Lower leg skin (tissue), 4 donors: ENCODE measurements around the gene PIF1. TPM values are rescaled to one million over a fixed set of nuclear protein-coding genes. Genes with fewer than 3 reads are reported as not detected.

Experiments used
- DNase-seq, 2 donors: peaks; one replicate each; pipeline ENCODE4 v3.0.0-alpha.2; 2019; ENCODE audit warnings: low spot score in 2 of 2
- H3K4me3 ChIP-seq: fragments of 200-600 bp; sonication (generic); 2 replicates; pipeline ENCODE4 v1.5.1; 2017; ENCODE audit warnings: mild to moderate bottlenecking, low read depth; ENCODE audit not compliant: poor library complexity, severe bottlenecking
- POLR2A ChIP-seq, 2 donors: fragments of 450-650 bp; IDR thresholded peaks; one replicate each; pipeline ENCODE4 v1.6.1; 2016 to 2017; ENCODE audit warnings: antibody characterized with exemption in 2 of 2, mild to moderate bottlenecking in 1 of 2, moderate library complexity in 1 of 2
- WGBS, 2 donors: methylation state at CpG; one replicate each; pipeline ENCODE4 v1.1.5; 2018; 5-methylcytosine and 5-hydroxymethylcytosine counted together
- intact Hi-C: fragments of 100-400 bp; cut with DNase I; formaldehyde crosslinking; loops from one replicate; pipeline ENCODE4 v1.15.0; 2023; ENCODE audit warnings: low total_unique reads
- total RNA-seq, 4 donors: library from RNA; depleted of rRNA; stranded (reverse); fragments of >200 nt; gene quantifications; one replicate each; pipeline ENCODE4 v1.1.0, GENCODE V29; 2016
- TF ChIP-seq, protein P1 (sequence below), 3 donors: fragments of 450-650 bp; IDR thresholded peaks; one replicate each; pipeline ENCODE4 v1.5.1; 2016; ENCODE audit warnings: antibody characterized with exemption in 3 of 3, mild to moderate bottlenecking in 3 of 3, moderate library complexity in 2 of 3

Gene PIF1
- total RNA-seq, 4 donors from 2014 or later = 0.25 to 2.5 (median 1.7) TPM

DNA sequence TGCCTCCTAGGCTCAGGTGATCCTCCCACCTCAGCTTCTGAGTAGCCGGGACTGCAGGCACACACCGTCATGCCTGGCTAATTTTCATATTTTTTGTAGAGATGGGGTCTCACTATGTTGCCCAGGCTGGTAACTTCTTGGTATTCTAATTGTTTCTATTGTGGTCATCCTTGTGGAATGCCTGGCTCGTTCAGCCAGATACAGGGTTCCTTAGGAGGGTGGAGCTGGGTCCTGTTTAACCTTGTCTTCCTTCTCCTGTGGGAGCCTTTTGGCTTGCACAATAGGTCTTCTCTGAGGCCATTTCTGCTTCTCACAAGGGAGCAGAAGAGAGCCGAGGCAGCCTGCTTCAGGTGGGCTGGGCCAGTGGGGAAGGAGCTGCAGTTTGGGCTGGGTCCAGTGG is 32.0 kb upstream of the PIF1 start:
- no peak overlapping the region for H3K4me3 ChIP-seq
- TF ChIP-seq, protein P1, sequence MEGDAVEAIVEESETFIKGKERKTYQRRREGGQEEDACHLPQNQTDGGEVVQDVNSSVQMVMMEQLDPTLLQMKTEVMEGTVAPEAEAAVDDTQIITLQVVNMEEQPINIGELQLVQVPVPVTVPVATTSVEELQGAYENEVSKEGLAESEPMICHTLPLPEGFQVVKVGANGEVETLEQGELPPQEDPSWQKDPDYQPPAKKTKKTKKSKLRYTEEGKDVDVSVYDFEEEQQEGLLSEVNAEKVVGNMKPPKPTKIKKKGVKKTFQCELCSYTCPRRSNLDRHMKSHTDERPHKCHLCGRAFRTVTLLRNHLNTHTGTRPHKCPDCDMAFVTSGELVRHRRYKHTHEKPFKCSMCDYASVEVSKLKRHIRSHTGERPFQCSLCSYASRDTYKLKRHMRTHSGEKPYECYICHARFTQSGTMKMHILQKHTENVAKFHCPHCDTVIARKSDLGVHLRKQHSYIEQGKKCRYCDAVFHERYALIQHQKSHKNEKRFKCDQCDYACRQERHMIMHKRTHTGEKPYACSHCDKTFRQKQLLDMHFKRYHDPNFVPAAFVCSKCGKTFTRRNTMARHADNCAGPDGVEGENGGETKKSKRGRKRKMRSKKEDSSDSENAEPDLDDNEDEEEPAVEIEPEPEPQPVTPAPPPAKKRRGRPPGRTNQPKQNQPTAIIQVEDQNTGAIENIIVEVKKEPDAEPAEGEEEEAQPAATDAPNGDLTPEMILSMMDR (IDR thresholded peaks at IDR 0.05) = no peak
- no peak for TF ChIP-seq POLR2A (IDR thresholded peaks at IDR 0.05)
- no peak for DNase-seq
- WGBS, 2 donors = 53 to 67% methylated on average over 4 of the region's 4 CpGs
- intact Hi-C loops = no loop called here

DNA sequence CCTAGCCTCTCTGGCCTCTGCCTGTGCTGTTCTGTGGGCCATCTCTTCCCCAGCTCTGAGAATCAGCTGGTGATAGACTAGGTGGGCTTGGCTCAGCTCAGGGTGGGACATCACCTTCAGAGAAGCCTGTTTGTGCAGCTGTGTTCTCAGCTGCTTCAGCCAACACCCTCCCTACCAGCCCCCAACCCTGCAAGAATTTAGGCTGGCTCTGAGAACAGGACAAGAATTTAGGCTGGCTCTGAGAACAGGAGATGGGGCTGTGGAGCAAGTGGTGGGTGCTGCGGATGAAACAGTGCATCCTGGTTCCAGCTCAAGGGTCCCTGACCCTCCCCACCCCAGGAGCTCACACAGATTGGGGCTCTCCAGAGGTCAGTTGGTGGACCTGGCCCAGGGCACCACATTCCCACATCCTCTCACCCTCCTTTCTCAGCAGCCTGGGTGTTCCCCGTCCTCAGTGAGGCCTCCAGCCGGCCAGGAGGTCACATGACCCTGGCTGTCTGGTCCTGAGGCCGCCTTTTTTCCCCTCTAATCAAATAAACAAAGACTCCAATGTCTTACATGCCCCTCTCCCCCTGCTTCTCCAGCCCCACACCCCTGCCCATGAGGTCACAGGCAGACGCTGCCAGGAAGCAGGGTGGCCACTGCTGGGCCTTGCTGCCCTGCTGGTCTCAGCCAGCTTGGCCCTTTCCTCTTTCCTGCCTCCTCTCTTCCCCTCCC is 31.1 kb upstream of the PIF1 start:
- no peak for TF ChIP-seq POLR2A (IDR thresholded peaks at IDR 0.05)
- TF ChIP-seq, protein P1 (IDR thresholded peaks at IDR 0.05) = no peak
- no peak overlapping the region for H3K4me3 ChIP-seq
- DNase-seq = no peak
- 45 to 52% methylated on average over 4 to 5 of the region's 5 CpGs for WGBS, 2 donors
- intact Hi-C loops = no loop called here

DNA sequence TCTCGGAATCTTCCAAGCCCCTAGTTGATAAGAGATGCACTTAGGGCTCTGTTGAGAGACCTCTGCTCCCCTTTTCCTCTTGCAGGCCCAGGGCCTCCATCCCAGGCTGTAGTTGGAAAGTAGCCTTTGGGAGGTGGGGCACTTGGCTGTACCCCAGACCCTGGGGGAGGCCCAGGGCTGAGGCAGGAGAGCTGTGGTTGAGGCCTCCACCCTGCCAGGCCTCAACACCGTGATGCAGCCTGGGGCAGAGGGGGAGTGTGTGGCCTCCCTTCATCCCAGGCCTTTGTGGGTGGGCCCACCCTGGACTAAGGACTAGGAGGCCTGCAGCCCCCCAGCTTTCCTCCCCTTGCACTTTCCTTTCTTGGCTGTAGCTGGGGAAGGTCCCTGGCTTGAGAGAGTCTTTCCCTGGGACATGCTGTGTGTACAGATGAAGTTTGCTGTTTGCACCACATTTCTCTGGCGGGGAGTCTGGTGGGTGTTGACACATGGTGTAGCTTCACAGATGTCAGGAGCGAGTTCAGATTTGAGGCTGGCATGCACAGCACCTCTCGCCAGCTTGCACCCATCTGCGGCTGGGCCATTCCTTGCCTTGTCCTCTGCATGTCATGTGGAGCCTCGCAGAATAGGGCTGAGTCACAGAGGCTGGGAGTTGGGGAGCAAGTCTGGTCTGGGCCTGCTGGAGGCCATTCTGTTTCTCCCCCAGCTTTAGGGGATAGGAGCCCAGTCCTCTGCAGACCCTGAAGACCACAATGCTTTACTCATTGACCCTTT is 29.9 kb upstream of the PIF1 start:
- WGBS, 2 donors = 36 to 50% methylated on average over 7 of the region's 7 CpGs
- TF ChIP-seq POLR2A (IDR thresholded peaks at IDR 0.05) = no peak
- TF ChIP-seq, protein P1 (IDR thresholded peaks at IDR 0.05) = no peak
- intact Hi-C loops = no loop called here
- no peak for DNase-seq
- no peak overlapping the region for H3K4me3 ChIP-seq

DNA sequence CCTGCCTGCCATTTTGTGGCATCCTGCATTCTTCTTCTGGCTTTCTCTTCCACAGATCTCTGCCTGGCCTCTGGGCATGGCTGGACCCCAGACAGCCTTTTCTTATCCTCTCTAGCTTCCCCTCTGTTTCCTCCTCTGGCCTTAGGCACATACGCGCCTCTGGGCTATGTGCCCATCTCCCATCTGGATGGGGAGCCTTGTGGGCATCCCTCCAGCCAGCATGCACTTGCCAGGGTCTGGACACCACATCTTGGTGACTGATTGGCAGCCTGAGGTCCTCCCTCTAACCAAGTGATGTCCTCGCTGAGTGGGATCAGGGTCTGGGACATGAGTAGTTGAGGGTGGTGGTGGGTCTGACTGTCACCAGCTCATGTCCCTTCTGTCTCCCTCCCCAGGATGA is 29.1 kb upstream of the PIF1 start:
- no peak overlapping the region for H3K4me3 ChIP-seq
- WGBS, 2 donors = 71 to 72% methylated on average over 3 of the region's 3 CpGs
- TF ChIP-seq, protein P1 (IDR thresholded peaks at IDR 0.05) = no peak
- TF ChIP-seq POLR2A (IDR thresholded peaks at IDR 0.05) = no peak
- DNase-seq = no peak
- intact Hi-C loops = no loop called here

DNA sequence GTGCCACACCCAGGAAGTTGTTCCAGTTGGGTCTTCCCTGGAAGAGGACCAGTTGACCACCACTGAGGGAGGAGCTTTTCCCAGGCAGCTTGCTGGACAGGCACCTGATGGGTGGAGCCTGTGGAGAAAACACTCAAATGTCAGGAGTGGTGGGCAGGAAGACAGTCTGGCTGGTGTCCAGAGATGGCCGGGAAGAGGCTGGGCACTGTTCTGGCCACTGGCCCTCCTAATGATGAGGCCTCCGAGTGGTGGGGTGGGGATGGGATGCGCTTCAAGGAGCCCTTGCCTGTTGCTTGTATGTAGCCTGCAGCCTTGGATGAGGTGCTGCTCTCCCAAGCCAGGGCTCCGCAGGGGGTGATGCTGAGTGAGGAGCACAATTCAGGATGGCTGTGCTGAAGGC is 28.6 kb upstream of the PIF1 start:
- H3K4me3 ChIP-seq = no peak overlapping the region
- intact Hi-C loops = no loop called here
- WGBS, 2 donors = 63 to 83% methylated on average over 4 of the region's 4 CpGs
- TF ChIP-seq POLR2A (IDR thresholded peaks at IDR 0.05) = no peak
- TF ChIP-seq, protein P1 (IDR thresholded peaks at IDR 0.05) = no peak
- no peak for DNase-seq
